ENCODE results near the gene NHLRC4.

Gene NHLRC4

GRCh38 chr16:554640-555365 lies 12.0 kb upstream of the NHLRC4 start:
- no peak for DNase-seq

GRCh38 chr16:555528-556473 lies 11.0 kb upstream of the NHLRC4 start:
- DNase-seq: no peak

- DNase-seq: no peak
These were observed 10.2 kb upstream of the NHLRC4 start for GRCh38 chr16:556474-557173.

GRCh38 chr16:557463-558297 lies 9.1 kb upstream of the NHLRC4 start:
- no peak for DNase-seq

- DNase-seq: no peak
These were observed 8.3 kb upstream of the NHLRC4 start for GRCh38 chr16:558298-559020.

GRCh38 chr16:559021-559380 lies 7.8 kb upstream of the NHLRC4 start:
- no peak for DNase-seq

GRCh38 chr16:559411-560203 lies 7.2 kb upstream of the NHLRC4 start:
- DNase-seq: no peak

GRCh38 chr16:560204-560700 lies 6.6 kb upstream of the NHLRC4 start, which contains the start of gene PRR35:
PRR35 (plus strand) TSS chr16:560394; CDS start chr16:563295, 2,901 bp downstream.
- no peak for DNase-seq

GRCh38 chr16:560701-561412 lies 5.9 kb upstream of the NHLRC4 start:
- DNase-seq: no peak

GRCh38 chr16:561413-561794 lies 5.4 kb upstream of the NHLRC4 start:
- DNase-seq: no peak

GRCh38 chr16:561957-562938 lies 4.6 kb upstream of the NHLRC4 start:
- DNase-seq: no peak

GRCh38 chr16:563072-563644 lies 3.6 kb upstream of the NHLRC4 start:
- no peak for DNase-seq

GRCh38 chr16:564690-565418 lies 2.0 kb upstream of the NHLRC4 start:
- no peak for DNase-seq

- no peak for DNase-seq
These were observed 1.1 kb upstream of the NHLRC4 start for GRCh38 chr16:565419-566330.

- no peak for DNase-seq
These were observed 810 bp downstream of the NHLRC4 start for GRCh38 chr16:567373-568256.

All from hippocampal formation (tissue), 2 donors.